DMS 273 treated with DMSO at 0.1 percent for 48 hours (cell line): ENCODE measurements around the gene CEP97.

ENCODE experiments used
- DNase-seq: peaks from one replicate; lab custom pipeline; 2025; lab: John Stamatoyannopoulos, UW

Gene CEP97

DNA sequence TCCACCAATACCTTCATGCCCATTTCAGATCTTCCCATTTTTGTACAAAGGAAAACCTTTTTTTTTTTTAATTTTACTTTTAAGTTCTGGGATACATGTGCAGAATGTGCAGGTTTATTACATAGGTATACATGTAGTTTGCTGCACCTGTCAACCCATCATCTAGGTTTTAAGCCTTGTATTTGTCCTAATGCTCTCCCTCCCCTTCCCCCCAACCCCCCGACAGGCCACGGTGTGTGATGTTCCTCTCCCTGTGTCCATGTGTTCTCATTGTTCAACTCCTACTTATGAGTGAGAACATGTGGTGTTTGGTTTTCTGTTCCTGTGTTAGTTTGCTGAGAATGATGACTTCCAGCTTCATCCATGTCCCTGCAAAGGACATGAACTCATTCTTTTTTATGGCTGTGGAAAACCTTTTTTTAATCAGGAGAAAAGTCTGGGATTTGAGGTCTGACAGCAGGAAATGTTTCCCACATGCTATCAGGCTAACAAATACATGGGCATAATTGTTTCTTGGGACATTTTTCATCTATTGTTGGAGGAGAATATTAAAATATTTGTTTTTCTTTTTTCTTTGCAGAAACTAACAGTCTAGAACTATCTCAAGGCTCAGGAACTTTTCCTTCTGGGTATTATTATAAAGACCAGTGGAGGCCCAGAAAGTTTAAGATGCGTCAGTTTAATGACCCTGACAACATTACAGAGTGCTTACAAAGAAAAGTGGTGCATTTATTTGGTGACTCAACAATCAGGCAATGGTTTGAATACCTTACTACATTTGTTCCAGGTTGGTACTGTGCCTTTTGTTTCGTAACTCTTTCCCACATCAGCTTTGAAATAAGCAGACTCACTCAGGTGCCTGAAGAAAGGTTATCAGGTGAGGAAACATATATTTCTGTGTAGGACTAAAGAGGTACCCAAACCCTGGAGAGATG, 92.1 kb downstream of the CEP97 start:
- no peak for DNase-seq

DNA sequence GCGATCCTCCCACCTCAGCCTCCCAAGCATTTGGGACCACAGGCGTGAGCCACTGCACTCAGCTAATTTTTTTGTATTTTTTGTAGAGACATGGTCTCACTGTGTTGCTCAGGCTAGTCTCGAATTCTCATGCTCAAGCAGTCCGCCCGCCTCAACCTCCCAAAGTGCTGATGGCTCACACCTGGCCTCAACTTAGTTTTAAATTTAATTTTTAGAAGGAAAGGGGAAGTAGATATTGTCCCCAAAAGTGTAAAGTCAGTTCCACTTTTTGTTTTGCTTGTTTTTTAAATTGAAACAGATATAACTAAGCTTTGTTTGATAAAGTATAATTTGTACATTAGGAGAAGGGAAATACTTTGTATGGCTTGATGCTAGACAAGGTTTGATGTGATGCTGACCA, 93.6 kb downstream of the CEP97 start:
- no peak for DNase-seq

DNA sequence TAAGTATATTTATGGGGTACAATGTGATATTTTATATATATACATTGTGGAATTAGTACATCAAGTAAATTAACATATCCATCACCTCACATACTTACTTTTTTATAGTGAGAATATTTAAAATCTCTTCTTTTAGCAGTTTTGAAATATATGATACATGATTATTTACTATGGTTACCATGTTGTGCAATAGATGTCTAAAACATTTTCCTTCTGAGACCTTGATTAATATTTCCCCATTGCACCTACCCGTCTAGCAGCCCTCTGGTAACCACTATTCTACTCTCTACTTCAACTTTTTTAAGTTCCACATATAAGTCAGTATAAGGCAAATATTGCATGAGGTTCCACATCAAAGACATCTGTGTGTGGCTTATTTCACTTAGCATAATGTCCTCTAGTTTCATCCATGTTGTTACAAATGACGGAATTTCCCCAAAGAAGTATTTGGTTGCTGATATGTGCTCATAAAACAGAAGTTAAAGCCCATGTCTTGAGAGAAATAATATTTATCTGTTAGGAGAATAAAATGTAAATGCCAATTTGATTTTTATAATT, 95.3 kb downstream of the CEP97 start:
- no peak for DNase-seq
